AG04450 (cell line): ENCODE results near the gene GRIA1. TPM values are rescaled to one million over a fixed set of nuclear protein-coding genes. Genes with fewer than 3 reads are reported as not detected.
"Not testable (repeated sequence)": the region's sequence is repeated elsewhere in the genome, so short reads cannot be mapped to it uniquely, and the experiment has no call there.

Experiments
- CTCF ChIA-PET: fragments of 300-600, 350-600 bp; formaldehyde crosslinking; extraction: SDS; loops from one replicate; lab custom pipeline; 2022; ENCODE audit warnings: antibody characterized with exemption, inconsistent platforms; lab: Charles Lee
- POLR2A ChIA-PET: fragments of 350-600 bp; formaldehyde crosslinking; extraction: SDS; loops from one replicate; lab custom pipeline; 2021; ENCODE audit warnings: antibody characterized with exemption, inconsistent platforms; lab: Yijun Ruan, JAX
- DNase-seq: peaks from one replicate; pipeline ENCODE4 v3.0.0-alpha.2; 2011; ENCODE audit warnings: low read depth, low spot score
- H3K27ac ChIP-seq: one replicate; pipeline ENCODE4 v1.5.1; 2012; ENCODE audit warnings: low read depth, low read length, control low read depth
- H3K27me3 ChIP-seq: one replicate; pipeline ENCODE4 v1.6.0; 2012; ENCODE audit warnings: low read length; ENCODE audit not compliant: control insufficient read depth, insufficient read depth
- H3K4me3 ChIP-seq: 2 replicates; pipeline ENCODE4 v1.5.1; 2011; ENCODE audit warnings: mild to moderate bottlenecking, low read depth, low read length, control low read depth
- H3K9me3 ChIP-seq: 2 replicates; pipeline ENCODE4 v1.5.1; 2012; ENCODE audit warnings: low read length; ENCODE audit not compliant: control insufficient read depth, insufficient read depth
- polyA plus RNA-seq: library from polyadenylated mRNA; depleted of rRNA; stranded (reverse); fragments of >200 nt; gene quantifications from 2 replicates; pipeline ENCODE4 v1.2.3, GENCODE V29; 2011
- TF ChIP-seq, protein P1 (sequence below): IDR thresholded peaks from 2 replicates; pipeline ENCODE4 v1.5.1; 2011; ENCODE audit warnings: low read depth, low read length, control low read depth, inconsistent platforms

The GRIA1 gene
- polyA plus RNA-seq, 1 experiment = 0.42 TPM

GRCh38 chr5:153713943-153714342, 223.5 kb downstream of the GRIA1 start:
- DNase-seq = no peak
- ChIA-PET CTCF (interaction anchor here (1.8 to 6.7 kb wide), 2 partner anchors 216 to 251 kb away, joined by 9 to 77 read pairs; no protein-coding TSS in a partner anchor), POLR2A (no interaction called here)
- Histone ChIP-seq H3K27ac (no peak overlapping the region), H3K4me3 (no peak overlapping the region), H3K9me3 (no peaks in the 10 kb centered on the region), H3K27me3 (no peaks in the 10 kb centered on the region)
- TF ChIP-seq, protein P1, sequence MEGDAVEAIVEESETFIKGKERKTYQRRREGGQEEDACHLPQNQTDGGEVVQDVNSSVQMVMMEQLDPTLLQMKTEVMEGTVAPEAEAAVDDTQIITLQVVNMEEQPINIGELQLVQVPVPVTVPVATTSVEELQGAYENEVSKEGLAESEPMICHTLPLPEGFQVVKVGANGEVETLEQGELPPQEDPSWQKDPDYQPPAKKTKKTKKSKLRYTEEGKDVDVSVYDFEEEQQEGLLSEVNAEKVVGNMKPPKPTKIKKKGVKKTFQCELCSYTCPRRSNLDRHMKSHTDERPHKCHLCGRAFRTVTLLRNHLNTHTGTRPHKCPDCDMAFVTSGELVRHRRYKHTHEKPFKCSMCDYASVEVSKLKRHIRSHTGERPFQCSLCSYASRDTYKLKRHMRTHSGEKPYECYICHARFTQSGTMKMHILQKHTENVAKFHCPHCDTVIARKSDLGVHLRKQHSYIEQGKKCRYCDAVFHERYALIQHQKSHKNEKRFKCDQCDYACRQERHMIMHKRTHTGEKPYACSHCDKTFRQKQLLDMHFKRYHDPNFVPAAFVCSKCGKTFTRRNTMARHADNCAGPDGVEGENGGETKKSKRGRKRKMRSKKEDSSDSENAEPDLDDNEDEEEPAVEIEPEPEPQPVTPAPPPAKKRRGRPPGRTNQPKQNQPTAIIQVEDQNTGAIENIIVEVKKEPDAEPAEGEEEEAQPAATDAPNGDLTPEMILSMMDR = no peak

DNA sequence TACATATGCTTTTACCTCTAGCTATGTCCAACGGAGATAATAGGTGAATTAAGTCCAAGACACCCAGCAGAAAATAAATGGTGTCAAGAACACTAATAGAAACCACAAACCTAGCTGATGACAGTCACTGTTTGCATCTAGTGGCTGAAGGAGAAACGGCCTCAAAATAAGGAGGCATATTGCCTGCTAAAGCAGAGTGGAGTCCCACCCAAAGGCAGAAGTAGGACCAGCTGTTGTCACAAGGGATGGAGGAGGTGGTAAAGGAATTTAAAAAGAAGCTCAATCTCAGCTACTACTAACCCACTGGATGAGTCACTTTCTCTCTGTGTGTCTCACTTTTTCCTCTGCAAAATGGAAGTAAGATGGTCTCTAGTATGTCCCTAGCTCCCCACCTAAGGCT, 224.3 kb downstream of the GRIA1 start:
- Histone ChIP-seq H3K4me3 (no peak overlapping the region), H3K27ac (no peak overlapping the region), H3K9me3 (no peaks in the 10 kb centered on the region), H3K27me3 (no peaks in the 10 kb centered on the region)
- no peak for DNase-seq
- ChIA-PET CTCF (interaction anchor here (1.8 to 6.7 kb wide), 2 partner anchors 217 to 250 kb away, joined by 9 to 77 read pairs; no protein-coding TSS in a partner anchor), POLR2A (no interaction called here)
- TF ChIP-seq, protein P1 = no peak

DNA sequence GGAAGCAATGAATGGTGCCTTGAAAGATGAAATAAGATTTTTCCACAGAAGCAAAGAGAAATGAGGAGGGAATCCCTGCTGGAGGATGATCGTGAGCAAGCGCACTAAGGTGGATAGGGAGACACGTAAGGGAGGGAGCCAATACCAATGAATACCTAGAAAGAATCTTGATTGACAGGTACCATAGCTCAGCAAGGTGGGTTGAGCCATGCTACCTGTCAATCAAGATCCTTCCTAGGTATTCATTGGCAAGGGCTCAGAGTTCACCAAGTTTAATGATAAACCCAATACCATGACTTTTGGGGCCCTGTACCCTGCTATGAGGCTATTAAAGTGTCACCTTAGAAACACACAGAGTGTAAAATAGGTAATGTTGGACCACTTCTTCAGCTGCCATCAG, 226.8 kb downstream of the GRIA1 start:
- no peak for DNase-seq
- POLR2A ChIA-PET = no interaction called here
- no peaks in the 10 kb centered on the region for H3K9me3 ChIP-seq
- H3K27ac ChIP-seq = no peak overlapping the region
- no peaks in the 10 kb centered on the region for H3K27me3 ChIP-seq
- CTCF ChIA-PET = no interaction called here
- no peak overlapping the region for H3K4me3 ChIP-seq
- TF ChIP-seq, protein P1 = no peak

GRCh38 chr5:153718713-153719112, 228.2 kb downstream of the GRIA1 start:
- TF ChIP-seq, protein P1 = no peak
- Histone ChIP-seq H3K27ac (no peak overlapping the region), H3K4me3 (no peak overlapping the region), H3K27me3 (no peaks in the 10 kb centered on the region), H3K9me3 (no peaks in the 10 kb centered on the region)
- CTCF ChIA-PET = no interaction called here
- POLR2A ChIA-PET = no interaction called here
- no peak for DNase-seq

DNA sequence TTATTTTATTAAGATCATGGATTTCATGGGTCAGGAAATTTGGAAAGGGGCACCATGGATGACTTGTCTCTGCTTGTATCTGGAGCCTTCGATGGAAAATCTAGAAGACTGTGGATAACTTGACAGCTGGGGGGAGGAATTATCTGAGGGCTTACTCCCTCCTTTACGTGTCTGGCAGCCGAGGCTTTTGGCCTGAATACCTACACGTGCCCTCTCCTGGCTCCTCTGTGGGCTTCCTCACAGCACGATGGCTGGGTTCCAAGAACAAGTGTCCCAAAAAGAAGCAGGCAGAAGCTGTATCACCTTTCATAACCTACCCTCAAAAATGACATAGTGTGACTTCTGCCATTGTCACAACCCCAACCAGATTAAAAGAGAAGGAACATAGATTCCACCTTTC, 228.9 kb downstream of the GRIA1 start:
- TF ChIP-seq, protein P1 = no peak
- no peaks in the 10 kb centered on the region for H3K27me3 ChIP-seq
- no peak for DNase-seq
- H3K4me3 ChIP-seq = no peak overlapping the region
- POLR2A ChIA-PET = no interaction called here
- no peaks in the 10 kb centered on the region for H3K9me3 ChIP-seq
- no peak overlapping the region for H3K27ac ChIP-seq
- CTCF ChIA-PET = no interaction called here

DNA sequence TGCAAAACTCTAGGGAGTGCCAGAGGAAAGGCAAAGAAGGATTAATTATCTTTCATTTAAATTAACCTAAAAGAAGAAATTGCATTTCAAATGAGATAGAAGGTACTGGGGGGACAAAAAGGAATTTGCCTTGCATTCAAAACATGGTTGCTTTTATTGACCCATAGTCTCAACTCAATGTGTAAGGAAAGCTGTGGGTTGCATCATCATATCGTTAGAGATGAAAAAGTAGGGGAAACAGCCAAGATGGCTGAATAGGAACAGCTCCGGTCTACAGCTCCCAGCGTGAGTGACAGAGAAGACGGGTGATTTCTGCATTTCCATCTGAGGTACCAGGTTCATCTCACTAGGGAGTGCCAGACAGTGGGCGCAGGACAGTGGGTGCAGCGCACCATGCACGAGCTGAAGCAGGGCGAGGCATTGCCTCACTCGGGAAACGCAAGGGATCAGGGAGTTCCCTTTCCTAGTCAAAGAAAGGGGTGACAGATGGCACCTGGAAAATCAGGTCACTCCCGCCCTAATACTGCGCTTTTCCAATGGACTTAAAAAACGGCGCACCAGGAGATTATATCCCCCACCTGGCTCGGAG, 232.6 kb downstream of the GRIA1 start:
- POLR2A ChIA-PET, DNase-seq, CTCF ChIA-PET: not testable (repeated sequence)

More for the DNA sequence above, 232.6 kb downstream of the GRIA1 start:
- H3K27ac ChIP-seq, H3K27me3 ChIP-seq, H3K9me3 ChIP-seq, H3K4me3 ChIP-seq: not testable (repeated sequence)
